Panc1 (cell line): ENCODE data around the gene PLCB1. TPM values are rescaled to one million over a fixed set of nuclear protein-coding genes. Genes with fewer than 3 reads are reported as not detected.

Source experiments
- ATAC-seq: fragments of 200-7000 bp; cut with Tn5 transposase; 2 replicates; pipeline ENCODE4 v1.9.1; 2020; ENCODE audit warnings: mild to moderate bottlenecking, moderate library complexity
- BruUV-seq: library from RNA; stranded (reverse); fragments of 400-500 nt; replicated peaks from 2 replicates; lab custom pipeline; 2021; lab: Mats Ljungman, UMichigan
- CTCF ChIA-PET: fragments of 300-600 bp; sonication (Branson Sonifier 250); formaldehyde crosslinking; loops from one replicate; lab custom pipeline; 2022; ENCODE audit warnings: antibody characterized with exemption; lab: Charles Lee
- POLR2A ChIA-PET: fragments of 300-600 bp; sonication (Branson Sonifier 250); formaldehyde crosslinking; loops from one replicate; lab custom pipeline; 2022; ENCODE audit warnings: antibody characterized with exemption; lab: Charles Lee
- DNase-seq: peaks from one replicate; pipeline ENCODE4 v3.0.0-alpha.2; 2010; ENCODE audit warnings: low read depth, low spot score
- H3K27ac ChIP-seq: 2 replicates; pipeline ENCODE4 v1.5.1; 2011; ENCODE audit warnings: mild to moderate bottlenecking, low read length, inconsistent platforms
- H3K27me3 ChIP-seq: fragments of 200-500 bp; sonication (Bioruptor generic); 2 replicates; pipeline ENCODE4 v1.6.0; 2014; ENCODE audit warnings: low read length, inconsistent platforms; ENCODE audit not compliant: control insufficient read depth, insufficient read depth
- H3K36me3 ChIP-seq: fragments of 200-500 bp; sonication (Bioruptor generic); 2 replicates; pipeline ENCODE4 v1.5.1; 2014; ENCODE audit warnings: inconsistent platforms, mild to moderate bottlenecking, low read length, moderate library complexity; ENCODE audit not compliant: control insufficient read depth, insufficient read depth
- H3K4me1 ChIP-seq: 2 replicates; pipeline ENCODE4 v1.5.1; 2011; ENCODE audit warnings: inconsistent platforms, mild to moderate bottlenecking, low read length, moderate library complexity; ENCODE audit not compliant: control insufficient read depth, insufficient read depth
- H3K4me3 ChIP-seq, 2 experiments: 2 replicates each; pipeline ENCODE4 v1.5.1; 2011 to 2012; ENCODE audit warnings: low read depth in 2 of 2, low read length in 2 of 2, mild to moderate bottlenecking in 2 of 2, inconsistent platforms in 1 of 2, moderate library complexity in 1 of 2
- H3K9me3 ChIP-seq: fragments of 200-500 bp; sonication (Bioruptor generic); 2 replicates; pipeline ENCODE4 v1.5.1; 2014; ENCODE audit warnings: low read depth, mild to moderate bottlenecking, inconsistent platforms, low read length, moderate library complexity; ENCODE audit not compliant: control insufficient read depth, insufficient read depth
- POLR2AphosphoS5 ChIP-seq: IDR thresholded peaks from 2 replicates; pipeline ENCODE4 v1.6.1; 2012; ENCODE audit warnings: mild to moderate bottlenecking, low read depth, low read length, moderate library complexity
- SIN3A ChIP-seq: IDR thresholded peaks from 2 replicates; pipeline ENCODE4 v1.6.1; 2012; ENCODE audit warnings: low read depth, mild to moderate bottlenecking, low read length, moderate library complexity, borderline replicate concordance; ENCODE audit not compliant: insufficient read depth
- TCF7L2 ChIP-seq: IDR thresholded peaks from 2 replicates; pipeline ENCODE4 v1.6.1; 2011; ENCODE audit warnings: mild to moderate bottlenecking, low read depth, low read length, inconsistent platforms
- in situ Hi-C: cut with HindIII; loops from 2 replicates; pipeline ENCODE4 v1.10.0; 2016; ENCODE audit warnings: low sequenced_read_pairs, low pct_unique_long_range_greater_than_20kb
- intact Hi-C: fragments of 100-400 bp; cut with micrococcal nuclease; formaldehyde crosslinking; loops from one replicate; pipeline ENCODE4 v1.10.0; 2022; ENCODE audit not compliant: unreplicated experiment
- total RNA-seq: library from RNA; stranded (reverse); gene quantifications from one replicate; pipeline ENCODE4 v1.2.1, GENCODE V29; 2021; ENCODE audit not compliant: unreplicated experiment
- TF ChIP-seq, protein P1 (sequence below): fragments of 450-650 bp; IDR thresholded peaks from 2 replicates; pipeline ENCODE4 v1.5.1; 2017; ENCODE audit warnings: mild to moderate bottlenecking
- TF ChIP-seq, protein P2 (sequence below), 2 experiments: IDR thresholded peaks; 2 replicates each; pipeline ENCODE4 v1.6.1; 2011 to 2012; ENCODE audit warnings: low read depth in 2 of 2, control low read depth in 1 of 2, low read length in 1 of 2, mild to moderate bottlenecking in 1 of 2, moderate library complexity in 1 of 2; ENCODE audit not compliant: insufficient read depth in 1 of 2

The PLCB1 gene
- total RNA-seq, 1 experiment from 2014 or later, result 0.59 TPM

- ATAC-seq (no peak), DNase-seq (no peak)
- TF ChIP-seq, protein P1, sequence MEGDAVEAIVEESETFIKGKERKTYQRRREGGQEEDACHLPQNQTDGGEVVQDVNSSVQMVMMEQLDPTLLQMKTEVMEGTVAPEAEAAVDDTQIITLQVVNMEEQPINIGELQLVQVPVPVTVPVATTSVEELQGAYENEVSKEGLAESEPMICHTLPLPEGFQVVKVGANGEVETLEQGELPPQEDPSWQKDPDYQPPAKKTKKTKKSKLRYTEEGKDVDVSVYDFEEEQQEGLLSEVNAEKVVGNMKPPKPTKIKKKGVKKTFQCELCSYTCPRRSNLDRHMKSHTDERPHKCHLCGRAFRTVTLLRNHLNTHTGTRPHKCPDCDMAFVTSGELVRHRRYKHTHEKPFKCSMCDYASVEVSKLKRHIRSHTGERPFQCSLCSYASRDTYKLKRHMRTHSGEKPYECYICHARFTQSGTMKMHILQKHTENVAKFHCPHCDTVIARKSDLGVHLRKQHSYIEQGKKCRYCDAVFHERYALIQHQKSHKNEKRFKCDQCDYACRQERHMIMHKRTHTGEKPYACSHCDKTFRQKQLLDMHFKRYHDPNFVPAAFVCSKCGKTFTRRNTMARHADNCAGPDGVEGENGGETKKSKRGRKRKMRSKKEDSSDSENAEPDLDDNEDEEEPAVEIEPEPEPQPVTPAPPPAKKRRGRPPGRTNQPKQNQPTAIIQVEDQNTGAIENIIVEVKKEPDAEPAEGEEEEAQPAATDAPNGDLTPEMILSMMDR, result no peak
- TF ChIP-seq SIN3A, result no peak
- TF ChIP-seq TCF7L2, result no peak
- no peak for TF ChIP-seq POLR2AphosphoS5
- TF ChIP-seq, protein P2, sequence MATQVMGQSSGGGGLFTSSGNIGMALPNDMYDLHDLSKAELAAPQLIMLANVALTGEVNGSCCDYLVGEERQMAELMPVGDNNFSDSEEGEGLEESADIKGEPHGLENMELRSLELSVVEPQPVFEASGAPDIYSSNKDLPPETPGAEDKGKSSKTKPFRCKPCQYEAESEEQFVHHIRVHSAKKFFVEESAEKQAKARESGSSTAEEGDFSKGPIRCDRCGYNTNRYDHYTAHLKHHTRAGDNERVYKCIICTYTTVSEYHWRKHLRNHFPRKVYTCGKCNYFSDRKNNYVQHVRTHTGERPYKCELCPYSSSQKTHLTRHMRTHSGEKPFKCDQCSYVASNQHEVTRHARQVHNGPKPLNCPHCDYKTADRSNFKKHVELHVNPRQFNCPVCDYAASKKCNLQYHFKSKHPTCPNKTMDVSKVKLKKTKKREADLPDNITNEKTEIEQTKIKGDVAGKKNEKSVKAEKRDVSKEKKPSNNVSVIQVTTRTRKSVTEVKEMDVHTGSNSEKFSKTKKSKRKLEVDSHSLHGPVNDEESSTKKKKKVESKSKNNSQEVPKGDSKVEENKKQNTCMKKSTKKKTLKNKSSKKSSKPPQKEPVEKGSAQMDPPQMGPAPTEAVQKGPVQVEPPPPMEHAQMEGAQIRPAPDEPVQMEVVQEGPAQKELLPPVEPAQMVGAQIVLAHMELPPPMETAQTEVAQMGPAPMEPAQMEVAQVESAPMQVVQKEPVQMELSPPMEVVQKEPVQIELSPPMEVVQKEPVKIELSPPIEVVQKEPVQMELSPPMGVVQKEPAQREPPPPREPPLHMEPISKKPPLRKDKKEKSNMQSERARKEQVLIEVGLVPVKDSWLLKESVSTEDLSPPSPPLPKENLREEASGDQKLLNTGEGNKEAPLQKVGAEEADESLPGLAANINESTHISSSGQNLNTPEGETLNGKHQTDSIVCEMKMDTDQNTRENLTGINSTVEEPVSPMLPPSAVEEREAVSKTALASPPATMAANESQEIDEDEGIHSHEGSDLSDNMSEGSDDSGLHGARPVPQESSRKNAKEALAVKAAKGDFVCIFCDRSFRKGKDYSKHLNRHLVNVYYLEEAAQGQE (IDR thresholded peaks at IDR 0.05; ENCODE audit: insufficient read depth in 1 of 2, low read depth in 2 of 2, low read length in 1 of 2), result no peak
- no peaks in the 10 kb centered on the region for H3K36me3 ChIP-seq
- H3K9me3 ChIP-seq, result no peaks in the 10 kb centered on the region
- no peaks in the 10 kb centered on the region for H3K4me1 ChIP-seq
- CTCF ChIA-PET, result no interaction called here
- H3K27ac ChIP-seq, result no peak overlapping the region
- no TSS peak for BruUV-seq
- H3K27me3 ChIP-seq, result no peaks in the 10 kb centered on the region
- H3K4me3 ChIP-seq, result no peak overlapping the region
- intact Hi-C loops (no loop called here), in situ Hi-C loops (no loop called here)
- POLR2A ChIA-PET, result no interaction called here
Observed at GRCh38 chr20:8740265-8740664, 608.2 kb downstream of the PLCB1 start.

DNA sequence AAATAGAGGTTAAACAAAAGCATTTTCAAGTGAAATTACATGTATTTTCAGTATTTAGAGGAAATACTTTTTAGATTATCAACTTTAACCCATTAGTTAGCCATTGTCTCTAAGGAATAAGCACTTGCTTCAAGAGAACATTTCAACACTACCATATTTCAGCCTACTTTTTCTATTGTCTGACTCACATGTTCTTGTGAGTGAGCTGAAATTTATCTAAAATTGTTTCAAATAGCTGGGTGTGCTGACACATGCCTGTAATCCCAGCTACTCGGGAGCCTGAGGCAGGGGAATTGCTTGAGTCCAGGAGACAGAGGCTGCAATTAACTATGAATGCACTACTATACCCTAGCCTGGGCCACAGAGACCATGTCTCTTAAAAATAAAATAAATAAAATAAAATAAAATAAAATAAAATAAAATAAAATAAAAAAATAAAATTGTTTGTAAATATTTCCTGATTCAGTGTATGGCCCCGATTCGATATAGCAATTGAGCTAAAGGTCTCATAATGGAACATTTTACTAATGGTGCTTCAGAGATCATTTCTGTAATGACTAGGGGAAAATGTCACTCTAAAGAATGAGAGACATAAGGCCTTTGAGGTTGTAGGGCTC is 612.3 kb downstream of the PLCB1 start:
- no peaks in the 10 kb centered on the region for H3K27me3 ChIP-seq
- CTCF ChIA-PET, result no interaction called here
- no TSS peak for BruUV-seq
- no peak overlapping the region for H3K27ac ChIP-seq
- no peaks in the 10 kb centered on the region for H3K36me3 ChIP-seq
- no peaks in the 10 kb centered on the region for H3K4me1 ChIP-seq
- no peaks in the 10 kb centered on the region for H3K9me3 ChIP-seq
- in situ Hi-C loops, result no loop called here
- ATAC-seq, result no peak
- DNase-seq, result no peak
- H3K4me3 ChIP-seq, result no peak overlapping the region
- intact Hi-C loops, result no loop called here
- TF ChIP-seq TCF7L2, result no peak
- POLR2A ChIA-PET, result no interaction called here

DNA sequence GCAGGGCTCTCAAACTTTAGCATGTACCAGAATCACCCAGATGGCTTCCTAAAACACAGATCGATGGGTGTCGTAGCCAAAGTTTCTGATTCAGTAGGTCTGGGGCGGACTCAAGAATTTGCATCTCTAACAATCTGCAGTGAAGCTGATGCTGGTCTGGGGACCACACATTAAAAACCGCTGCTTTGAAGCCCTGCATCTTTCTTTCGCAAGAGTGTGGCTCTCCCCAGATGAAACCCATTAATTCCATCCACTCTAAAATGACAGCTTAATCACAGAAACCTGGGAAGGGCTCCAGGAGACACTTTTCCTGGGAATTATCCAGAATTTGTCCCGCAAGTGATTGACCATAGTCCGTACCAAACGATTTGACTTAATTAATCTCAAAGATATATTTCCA is 617.0 kb downstream of the PLCB1 start:
- no peaks in the 10 kb centered on the region for H3K27me3 ChIP-seq
- intact Hi-C loops (no loop called here), in situ Hi-C loops (no loop called here)
- ChIA-PET CTCF (no interaction called here), POLR2A (no interaction called here)
- TF ChIP-seq, protein P2 (IDR thresholded peaks at IDR 0.05; ENCODE audit: insufficient read depth in 1 of 2, low read depth in 2 of 2, low read length in 1 of 2), result no peak
- DNase-seq (no peak), ATAC-seq (no peak)
- H3K4me1 ChIP-seq, result no peaks in the 10 kb centered on the region
- H3K4me3 ChIP-seq, result no peak overlapping the region
- H3K27ac ChIP-seq, result no peak overlapping the region
- BruUV-seq, result no TSS peak
- H3K36me3 ChIP-seq, result no peaks in the 10 kb centered on the region
- no peaks in the 10 kb centered on the region for H3K9me3 ChIP-seq
